Activated CD8-positive, alpha-beta memory T cell treated with anti-CD3 and anti-CD28 coated beads, Interleukin-2, amount 50 U/mL, for 24 hours (primary cell): ENCODE results near the gene ZNRF1.
A peak's percentile ranks its signal among the peaks of the same experiment; 100 is the strongest.

ENCODE experiments used
- DNase-seq: peaks from one replicate; pipeline ENCODE4 v3.0.0-alpha.2; 2020; ENCODE audit errors: extremely low read depth

ZNRF1 gene

DNA sequence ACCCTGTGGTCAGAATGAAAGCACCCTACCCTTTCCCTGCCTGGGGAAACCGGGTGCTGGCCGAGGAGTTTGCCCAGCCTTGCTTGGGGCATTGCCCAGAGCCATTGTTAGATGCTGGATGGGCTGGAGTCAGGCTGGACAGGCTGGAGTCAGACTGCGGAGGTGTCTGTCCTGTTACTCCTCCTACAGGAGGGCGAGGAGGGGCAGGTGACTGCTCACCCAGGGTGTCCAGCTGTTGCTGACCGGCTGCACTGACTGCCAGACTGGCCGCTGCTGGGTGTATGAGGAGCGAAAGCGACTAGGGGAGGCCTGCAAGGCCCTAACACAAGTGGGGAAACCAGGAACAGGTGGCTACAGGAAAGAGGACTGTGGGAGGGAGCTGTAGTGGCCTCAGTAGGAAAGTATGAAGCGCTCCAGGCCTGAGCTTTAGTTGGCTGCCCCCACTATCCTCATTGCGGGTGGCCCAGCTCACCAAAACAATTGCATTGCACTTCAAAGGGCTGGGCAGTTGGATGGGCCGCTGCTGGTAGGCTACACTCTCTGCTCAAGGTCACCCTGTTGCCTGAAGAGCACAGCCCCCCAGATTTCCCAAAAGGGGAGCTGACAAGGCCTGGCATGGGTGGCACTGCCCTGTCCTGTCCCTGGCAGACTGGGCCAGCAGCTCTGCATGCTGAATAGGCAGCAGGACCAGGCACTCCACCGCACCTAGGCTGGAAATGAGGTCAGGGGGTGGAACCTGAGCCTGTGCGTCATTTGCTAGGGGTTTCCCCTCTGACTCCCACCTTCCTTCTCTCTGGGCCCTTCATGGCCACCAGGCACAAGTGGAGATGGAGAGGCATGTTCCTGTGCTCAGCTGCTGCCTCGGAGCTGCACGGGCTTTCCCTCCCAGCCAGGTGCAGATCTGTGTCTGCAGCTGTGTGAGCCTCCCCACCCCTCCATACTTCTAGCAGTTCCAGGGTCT, 99.4 kb downstream of the ZNRF1 start:
- DNase-seq, result peak; percentile 46

DNA sequence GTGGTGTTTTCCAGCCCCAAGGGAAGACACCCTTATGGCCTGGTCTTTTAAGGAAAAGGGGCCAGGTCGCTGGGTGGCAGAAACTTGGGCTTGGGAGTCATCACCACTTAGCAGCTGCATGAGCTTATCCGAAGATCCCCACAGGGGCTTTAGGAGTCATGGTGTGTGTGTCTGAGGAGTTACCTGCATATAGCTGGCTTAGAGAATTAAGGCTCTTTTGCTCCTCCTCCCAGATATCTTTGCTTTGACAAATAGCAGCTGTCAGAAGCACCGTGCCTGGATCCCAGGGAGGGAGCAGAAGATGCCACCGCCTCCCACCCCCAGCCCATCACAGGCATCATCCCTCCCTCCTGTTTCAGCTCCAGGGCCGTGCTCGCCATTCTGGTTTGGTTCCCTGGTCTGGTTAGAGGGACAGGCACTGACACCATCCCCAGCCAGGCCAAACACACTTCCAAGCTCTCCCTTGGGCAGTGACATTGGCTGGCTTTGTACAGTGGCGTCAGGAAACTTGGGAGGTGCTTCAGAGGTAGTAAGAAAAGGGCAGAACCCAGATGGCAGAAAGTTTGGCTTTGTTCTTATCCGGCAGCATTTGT, 100.3 kb downstream of the ZNRF1 start:
- no peak for DNase-seq

DNA sequence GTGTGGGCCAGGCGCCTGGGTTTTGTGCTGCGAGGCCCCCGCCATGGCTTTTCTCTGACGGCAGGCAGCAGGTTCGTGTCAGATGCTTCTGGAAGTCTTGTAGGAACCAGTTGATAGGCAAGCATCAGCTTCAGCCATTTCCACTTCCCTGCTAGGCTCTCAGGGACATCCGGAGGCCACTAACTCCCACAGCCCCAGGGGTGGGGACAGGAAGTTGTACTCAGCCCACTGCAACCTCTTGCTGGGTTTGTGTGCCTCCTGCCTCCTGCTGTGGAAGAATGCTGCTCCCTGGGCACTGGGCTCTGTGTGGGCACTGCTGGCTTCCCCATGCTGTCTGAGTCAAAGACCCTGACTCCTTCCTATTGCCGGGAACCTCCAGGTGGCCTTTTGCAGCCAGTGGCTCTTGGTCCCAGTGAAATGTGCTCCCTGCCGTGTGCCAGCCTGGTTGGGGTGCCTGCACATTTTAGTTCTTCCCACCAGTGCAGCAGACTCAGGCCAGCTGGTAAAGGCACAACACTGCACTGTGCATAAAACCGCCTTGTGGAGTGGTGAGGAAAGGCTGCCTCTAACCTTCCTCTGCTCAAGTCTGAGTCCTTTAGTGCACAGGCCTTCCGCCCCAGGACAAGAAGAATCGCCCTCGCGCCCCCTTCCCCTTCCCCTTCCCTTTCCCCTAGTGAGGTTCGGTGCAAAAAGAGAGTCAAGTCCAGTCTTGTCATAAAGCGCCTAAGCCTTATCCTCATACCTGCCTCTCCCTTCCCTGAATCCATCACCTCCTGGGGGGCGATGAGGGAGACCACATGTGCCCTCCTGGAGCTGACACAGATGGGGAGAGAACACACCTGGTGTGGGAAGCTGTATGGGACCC, 101.1 kb downstream of the ZNRF1 start:
- DNase-seq, result no peak

DNA sequence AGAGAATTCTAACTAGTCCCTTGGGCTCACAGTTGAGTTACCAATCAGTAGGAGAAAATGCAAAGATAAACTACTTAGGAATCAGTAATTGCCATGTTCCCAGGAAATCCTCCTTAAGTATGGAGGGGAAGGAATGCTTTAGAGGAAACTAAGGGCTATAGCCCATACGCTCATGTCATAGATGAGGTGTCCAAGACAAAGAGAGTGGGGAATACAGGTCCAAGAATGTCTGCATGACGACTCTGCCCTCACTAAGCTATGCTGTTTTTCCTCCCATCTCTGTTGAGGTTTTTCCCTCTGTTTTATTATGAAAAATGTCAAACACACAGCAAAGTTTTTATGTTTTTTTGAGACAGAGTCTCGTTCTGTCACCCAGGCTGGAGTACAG, 101.8 kb downstream of the ZNRF1 start:
- no peak for DNase-seq

DNA sequence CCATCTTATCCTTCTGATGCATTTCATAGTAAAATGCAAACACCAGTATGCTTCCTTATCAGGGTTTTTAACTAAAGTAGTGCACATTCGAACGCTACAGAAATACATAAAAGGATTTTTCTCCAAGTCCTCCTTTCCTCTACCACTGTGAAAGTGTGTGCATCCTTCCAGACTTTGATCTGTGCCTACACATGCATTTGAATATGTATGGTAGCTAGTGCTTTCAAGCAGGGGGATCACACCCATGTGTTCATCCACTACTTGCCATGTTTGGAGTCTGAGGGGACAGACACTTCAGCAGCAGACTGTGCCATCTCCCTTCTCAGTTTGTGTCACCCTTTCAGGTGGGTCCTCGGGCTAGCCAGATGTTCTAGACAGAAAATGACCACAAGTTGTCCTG, 102.8 kb downstream of the ZNRF1 start:
- no peak for DNase-seq

DNA sequence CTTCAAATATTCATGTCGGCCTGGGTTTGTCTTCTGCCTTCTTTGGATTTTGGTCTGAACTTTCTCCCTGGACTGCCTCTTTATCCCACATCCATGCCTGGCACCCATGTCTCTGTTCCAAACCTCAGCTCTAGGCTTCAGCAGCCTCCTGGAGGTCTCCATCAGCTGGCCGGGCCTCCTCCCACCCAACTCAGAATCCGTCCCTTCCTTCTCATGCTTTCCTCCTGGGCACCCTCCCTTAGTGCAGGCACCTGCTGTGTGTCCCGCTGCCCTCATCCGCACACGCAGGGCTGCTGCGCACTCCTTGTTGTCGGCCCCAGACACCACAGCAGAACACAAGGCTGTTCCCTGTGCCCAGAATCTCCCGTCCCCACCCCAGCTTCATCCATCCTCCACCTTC, 103.8 kb downstream of the ZNRF1 start:
- DNase-seq, result no peak

DNA sequence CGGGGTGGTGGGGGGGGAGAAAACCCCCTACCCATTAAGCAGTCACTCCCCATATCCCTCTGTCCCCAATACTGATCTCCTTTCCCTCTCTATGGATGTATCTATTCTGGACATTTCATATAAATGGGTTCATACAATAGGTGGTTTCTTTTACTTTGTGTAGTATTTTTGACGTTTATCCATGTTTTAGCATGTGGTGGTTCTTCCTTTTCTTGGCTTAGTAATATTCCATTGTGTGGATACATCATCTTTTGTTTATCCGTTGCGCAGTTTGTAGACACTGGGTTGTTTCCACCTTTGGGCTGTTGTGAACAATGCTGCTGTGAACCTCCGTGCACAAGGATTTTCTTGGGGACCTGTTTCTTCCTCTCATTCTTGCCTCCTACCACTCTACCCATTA, 105.2 kb downstream of the ZNRF1 start:
- no peak for DNase-seq

DNA sequence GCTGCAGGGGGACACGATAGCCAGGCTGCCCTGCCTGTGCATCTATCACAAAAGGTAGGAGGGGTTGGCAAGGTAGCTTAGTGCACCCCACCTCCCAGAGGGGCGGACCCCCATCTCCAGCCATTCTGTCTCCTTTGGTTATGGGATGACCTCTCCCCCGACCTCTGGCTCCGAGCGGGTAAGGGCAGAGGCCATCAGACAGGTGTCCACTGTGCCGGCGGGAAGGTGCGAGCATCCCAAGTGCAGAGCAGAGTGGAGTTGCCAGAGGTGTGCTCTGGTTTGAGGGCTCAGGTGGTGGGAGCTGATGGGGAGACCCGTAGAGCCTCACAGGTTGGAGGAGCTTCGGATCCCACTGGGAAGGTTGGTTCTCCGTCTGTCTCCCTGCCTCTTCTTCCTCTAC, 106.0 kb downstream of the ZNRF1 start:
- DNase-seq, result no peak

DNA sequence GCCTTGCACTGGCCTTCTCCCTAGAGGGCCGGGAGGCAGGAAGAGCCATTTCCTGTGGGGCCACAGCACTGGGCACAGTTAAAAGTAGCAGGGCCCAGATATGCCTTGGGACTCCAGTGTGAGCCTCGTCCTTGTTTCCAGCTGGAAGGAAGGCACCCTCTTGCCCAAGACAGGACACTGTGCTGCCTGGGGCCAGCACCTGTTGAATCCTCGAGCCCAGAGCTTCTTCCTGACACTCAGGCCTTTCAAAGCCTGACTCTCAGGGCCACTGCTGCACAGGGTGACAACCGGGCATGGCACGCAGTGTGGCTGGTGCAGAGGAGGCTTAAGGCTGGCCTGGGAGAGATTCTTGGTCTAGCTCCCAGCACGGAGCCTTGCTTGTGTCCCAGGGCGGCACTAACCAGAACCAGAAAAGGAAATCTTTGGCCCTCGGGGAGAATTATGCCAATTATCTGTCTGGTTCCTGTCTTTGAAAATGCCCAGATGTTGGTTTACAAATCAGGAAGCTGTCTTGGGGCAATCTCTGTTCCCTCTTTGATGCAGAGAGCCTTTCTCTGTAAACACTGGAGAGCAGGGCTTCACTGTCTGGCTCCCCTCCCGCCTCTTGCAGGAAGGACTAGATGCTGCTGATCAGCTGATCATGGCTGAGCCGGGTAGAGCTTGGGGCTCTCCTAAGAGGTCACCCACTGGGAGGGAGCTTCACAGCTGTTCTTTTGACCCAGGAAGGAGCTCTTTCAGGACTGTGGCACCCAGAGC, 106.7 kb downstream of the ZNRF1 start:
- no peak for DNase-seq

DNA sequence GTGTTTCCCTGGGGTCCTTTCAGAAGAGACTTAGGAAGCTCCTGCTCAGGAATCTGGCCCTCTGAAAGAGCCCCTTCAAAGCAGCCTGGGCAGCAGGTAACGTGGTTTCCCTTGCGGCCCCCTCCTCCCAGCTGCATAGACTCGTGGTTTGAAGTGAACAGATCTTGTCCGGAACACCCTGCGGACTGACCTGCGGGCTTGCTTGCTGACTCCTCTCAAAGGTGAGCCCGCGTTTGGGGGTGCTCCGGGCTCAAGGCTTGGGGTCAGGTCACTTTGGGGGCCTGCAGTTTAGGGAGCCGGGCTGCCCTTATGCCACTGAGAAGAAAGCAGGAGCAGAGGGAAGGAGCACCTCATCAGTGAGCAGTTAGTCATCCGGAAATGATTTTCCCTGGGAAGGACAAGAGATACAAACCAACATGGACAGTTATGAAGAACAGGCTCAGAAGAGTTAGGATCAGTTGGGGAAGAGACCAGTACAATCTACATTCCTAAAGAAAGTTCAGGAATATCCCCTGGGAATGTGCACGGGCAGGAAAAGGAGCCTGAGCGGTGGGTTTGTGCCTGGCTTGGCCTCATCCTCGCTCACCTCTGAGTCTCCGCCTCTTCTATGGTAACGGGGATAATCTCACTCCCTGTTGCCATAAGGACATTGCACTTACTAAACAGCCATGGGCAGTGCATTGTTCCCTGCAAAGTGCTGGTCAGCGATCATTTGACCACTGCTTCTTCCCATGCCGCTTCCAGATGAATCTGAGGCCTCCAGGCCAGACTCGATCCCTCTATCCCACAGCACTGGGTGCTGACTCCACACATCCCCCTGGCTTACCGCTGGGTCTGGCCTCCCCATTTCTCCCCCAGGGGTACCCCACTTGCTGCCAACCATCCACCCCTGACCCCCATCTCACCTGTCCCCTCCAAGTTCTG, 107.8 kb downstream of the ZNRF1 start:
- no peak for DNase-seq

DNA sequence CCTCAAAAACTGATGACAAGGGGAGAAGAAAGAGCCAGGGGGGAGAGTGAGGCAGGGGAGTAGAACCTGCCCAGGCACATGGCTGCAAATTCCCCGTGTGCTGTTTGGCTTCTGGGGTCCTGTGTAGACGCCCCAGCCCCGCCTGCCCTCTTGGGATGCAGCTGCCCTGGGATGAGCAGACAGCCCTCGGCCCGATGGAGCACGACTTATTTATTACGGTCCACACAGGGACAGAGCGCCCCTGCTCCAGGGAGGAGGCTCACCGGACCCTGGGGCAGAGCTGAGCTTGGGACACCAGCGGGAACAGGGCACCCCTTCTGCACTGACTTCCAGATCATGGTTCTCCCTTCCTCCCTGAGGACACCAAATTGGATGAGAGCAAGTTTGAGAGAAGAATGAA, 108.7 kb downstream of the ZNRF1 start:
- DNase-seq, result no peak

DNA sequence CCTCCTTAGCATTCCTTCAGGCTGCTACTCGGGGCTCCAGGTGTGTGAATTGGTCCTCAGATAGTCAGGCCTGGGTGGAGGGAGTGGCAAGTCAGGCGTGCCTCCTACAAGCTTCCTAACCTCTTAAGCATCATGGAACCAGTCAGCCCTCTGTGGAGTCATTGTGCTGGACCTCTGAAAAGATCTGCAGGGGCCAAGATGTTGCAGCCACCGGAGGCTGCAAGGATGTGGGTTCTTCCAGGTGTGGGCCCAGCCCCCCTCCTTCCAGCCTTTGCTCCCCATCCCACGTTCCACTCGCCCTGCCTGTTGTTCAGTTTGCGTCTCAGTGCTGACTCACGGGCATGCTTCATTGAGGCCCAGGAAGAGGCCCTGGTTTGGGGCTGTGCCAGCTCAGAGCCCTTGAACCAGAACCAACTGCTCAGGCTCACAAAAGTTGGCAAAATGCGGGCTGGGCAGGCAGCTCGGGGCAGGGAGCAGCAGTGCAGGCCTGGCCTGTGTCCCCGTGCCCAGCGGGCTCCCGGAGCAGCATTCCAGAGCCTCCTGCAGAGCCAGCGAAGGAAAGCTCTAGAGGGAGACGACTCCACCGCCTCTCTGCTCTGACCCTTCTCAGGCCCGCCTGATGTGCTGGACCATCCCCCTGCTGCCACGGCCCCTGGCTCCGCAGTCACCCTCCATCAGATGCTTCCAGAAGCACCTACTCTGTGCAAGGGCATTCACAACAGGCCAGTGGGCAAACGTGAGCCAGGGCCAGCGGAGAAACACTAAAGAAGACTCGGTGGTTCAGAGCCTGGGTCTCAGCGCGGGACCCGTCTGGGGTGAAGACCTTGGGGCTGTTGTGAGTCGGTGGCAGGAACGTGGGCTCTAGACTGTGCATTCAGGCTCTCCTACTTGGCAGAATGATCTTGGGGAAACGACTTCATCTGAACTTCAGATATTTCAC, 110.2 kb downstream of the ZNRF1 start:
- peak; percentile 47 for DNase-seq

DNA sequence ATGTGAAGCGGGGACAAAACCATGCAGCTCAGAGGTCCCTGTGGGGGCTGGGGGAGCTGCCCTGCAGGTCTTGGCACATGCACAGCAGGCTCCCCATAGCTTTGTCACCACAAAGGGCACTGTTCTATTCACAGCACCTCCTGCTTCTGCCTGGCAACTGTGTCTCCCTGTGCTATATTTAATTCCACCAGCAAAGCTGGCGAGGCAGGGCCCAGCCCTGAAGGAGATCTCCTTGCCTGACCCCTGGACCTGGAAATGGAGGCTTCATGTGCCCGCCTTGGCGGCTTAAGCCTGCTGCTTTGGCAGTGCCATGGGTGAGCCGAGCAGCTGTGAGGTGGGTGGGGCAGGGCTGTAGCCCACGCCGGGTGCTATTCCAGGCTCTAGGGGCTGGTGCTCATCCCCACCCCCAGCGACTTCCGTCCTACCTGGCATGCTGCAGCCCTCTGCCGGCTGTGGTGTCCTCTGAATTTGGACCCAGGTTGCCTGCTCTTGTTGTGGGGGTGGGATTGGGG, 111.0 kb downstream of the ZNRF1 start:
- DNase-seq, result no peak

DNA sequence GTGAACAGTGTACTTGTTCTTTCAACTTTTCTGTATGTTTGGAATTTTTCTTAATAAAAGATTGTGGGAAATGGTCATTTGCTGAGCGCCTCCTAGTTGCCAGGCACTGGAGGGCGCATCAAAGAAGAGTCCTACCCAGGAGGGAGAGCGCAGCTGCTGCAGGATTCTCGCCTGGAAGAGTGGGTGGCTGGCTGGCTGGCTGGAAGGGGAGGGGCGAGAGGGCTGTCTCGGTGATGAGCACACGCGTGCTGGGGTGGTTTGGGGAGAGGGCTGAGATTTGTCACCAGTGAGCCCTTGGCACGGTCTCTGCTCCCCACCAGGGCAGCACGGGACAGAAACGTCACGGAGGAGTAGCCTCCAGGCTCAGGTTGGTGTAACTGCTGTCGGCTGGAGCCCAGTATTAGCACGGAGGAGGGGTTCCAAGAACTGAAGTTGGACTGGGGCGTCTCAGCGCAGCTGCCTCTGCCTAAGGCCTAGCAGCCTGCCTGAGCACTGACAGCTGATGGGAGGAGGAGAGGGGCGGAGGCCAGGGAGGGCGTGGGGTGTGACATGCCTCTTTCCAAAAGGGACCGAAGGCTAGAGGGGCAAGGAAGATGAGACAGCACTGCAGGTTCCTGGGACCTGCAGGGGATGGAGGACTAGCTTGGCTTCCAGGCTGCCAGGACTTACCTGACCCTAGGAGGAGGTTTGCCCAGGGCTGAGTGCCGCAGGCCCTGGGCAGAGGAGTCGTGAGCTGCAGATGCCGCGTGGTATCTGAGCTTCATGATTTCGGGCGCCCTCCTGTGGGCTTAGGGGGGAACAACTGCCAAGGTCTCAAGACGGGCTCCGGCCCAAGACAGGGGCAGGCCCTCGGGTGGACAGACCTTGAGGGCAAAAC, 112.1 kb downstream of the ZNRF1 start:
- peak; percentile 46 for DNase-seq

DNA sequence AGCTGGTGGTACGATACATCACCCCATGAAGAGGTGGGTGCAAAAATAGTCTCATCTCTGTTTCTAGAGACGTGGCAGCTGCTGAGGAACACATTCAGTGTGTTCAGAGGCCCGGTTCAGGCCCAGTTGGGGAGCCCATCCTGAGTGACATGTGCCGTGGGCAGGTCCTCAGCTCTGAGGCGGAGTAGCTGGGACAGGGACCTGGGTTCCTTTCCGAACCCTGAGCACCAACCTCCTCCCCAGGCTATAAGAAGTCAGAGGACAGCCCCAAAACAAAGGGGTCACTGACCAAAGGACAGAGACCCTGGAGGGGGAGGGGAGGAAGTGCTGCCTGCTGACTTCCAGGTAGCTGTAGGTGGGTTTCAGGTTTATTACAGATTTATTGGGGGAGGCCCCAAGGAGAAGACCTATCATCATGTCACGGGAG, 112.7 kb downstream of the ZNRF1 start:
- DNase-seq, result no peak

DNA sequence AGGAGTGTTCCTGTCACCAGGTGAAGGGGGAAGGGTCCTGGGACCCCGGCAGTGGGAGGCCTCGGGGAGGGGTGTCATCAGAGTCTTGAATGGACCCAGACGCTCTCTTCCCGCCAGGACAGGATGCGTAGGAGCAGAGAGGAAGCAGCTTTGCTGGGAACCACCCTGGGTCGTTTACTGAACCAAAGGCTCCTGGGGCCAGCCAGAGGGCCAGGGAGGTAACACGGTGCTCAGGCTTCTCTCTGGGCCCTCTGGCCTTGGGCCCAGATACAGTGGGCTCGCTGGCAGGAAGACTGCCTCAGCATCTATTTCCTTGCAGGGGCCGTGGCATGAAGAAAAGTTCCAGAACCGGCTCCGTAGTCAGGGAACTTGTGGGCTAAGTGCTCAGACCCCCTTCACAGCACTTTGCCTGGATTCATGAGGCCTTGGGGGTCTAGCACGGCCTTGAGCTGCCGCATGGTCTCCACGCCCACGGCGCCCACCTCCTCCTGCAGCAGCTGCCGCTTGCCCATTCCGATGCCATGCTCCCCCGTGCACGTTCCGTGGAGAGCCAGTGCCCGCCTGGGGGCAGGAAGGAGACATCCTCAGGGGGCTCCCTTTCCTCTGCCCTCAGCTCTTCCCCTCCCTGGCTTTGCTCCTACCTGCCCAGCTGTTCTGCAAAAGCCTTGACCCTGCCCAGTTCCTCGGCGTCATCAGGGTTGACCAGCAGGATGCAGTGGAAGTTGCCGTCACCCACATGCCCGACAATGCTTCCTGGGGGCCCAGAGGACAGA, 113.3 kb downstream of the ZNRF1 start:
- no peak for DNase-seq

DNA sequence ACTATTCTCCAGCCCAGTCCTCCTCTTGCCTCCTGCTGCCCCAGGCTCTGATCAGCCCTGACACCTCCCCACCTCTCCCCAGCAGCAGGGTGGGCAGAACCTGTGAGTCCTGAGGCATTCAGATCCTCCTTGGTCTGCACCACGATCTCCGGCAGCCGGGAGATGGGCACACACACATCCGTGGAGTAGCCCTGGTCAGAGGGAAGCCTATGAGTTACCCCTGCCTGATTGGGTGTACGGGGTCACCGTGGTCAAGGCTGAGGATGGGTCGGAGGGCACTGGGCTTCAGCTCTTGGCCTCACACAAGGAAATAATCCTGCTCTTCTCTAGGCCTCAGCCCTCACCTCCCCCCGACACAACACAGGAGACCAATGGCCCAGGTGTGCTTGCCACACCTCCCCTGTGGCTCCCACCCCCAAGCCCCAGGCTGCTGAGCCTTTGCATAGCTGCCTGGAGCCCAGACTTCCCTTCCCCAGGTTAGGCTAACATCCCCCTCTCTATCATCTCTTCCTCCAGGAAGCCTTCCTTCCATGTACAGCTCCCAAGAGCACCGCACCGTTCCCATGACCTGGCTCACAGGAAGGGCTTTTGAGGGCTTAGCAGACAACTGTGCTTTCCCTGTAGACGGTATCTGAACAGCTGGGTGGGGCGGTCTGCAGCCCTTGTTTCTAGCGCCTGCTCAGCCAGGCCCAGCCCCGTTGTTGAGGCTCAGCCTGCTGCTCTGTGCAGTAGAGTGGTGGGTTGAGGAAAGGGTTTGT, 114.1 kb downstream of the ZNRF1 start:
- DNase-seq, result no peak
